HG03064 (cell line): ENCODE measurements around the gene MIF.
"Not testable (repeated sequence)": the region's sequence is repeated elsewhere in the genome, so short reads cannot be mapped to it uniquely, and the experiment has no call there.

Experiments
- ATAC-seq: cut with Tn5 transposase; IDR thresholded peaks from one replicate; pipeline ENCODE4 v1.9.1; 2021; ENCODE audit warnings: low read depth; ENCODE audit not compliant: unreplicated experiment

MIF gene

DNA sequence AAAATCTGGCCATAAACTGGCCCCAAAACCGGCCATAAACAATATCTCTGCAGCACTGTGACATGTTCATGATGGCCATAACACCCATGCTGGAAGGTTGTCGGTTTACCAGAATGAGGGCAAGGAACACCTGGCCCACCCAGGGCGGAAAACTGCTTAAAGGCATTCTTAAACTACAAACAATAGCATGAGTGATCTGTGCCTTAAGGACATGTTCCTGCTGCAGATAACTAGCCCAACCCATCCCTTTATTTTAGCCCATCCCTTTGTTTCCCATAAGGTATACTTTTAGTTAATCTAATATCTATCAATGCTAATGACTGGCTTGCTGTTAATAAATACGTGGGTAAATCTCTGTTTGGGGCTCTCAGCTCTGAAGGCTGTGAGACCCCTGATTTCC is 6.0 kb downstream of the MIF start:
- not testable (repeated sequence) for ATAC-seq

DNA sequence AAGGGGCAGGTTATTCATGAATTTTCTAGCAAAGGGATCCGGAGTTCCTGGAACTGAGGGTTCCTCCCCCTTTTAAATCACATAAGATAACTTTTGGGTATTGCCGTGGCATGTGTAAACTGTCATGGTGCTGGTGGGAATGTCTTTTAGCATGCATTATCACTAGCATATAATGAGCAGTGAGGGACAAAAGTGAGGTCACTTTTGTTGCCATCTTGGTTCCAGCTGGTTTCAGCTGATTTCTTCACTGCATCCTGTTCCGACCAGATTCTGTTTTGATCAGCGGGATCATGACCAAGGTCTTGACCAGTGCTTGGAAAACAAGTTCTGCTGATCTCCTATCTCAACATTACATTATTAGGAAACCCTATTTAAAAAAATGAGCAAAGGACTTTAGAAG is 7.4 kb downstream of the MIF start:
- ATAC-seq: no peak

DNA sequence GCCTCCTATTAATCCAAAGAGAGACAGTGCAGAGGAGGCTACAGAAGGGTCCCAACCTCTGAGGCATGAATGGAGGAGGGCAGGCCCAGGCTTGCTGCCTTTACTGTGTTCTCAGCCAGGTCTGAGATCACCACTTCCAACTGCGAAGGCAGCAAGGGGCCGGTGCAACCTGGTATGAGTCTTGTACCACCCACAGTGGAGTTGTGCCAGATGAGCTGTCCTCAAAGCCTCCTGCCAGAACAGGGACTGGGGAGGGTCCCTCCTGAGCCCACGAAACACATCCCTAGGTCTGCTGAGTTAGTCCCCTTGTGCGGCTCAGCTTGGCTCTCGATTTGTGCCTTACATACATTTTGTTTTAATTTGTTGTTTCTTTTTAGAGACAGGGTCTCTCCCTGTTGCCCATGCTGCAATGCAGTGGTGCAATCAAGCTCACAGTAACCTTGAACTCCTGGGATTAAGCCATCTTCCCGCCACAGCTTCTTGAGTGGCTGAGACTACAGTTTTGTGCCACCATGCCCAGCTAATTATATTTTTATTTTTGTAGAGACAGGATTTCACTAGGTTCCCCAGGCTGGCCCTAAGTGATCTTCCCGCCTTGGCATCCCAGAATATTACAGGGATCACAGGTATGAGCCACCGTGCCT is 9.3 kb downstream of the MIF start:
- no peak for ATAC-seq

DNA sequence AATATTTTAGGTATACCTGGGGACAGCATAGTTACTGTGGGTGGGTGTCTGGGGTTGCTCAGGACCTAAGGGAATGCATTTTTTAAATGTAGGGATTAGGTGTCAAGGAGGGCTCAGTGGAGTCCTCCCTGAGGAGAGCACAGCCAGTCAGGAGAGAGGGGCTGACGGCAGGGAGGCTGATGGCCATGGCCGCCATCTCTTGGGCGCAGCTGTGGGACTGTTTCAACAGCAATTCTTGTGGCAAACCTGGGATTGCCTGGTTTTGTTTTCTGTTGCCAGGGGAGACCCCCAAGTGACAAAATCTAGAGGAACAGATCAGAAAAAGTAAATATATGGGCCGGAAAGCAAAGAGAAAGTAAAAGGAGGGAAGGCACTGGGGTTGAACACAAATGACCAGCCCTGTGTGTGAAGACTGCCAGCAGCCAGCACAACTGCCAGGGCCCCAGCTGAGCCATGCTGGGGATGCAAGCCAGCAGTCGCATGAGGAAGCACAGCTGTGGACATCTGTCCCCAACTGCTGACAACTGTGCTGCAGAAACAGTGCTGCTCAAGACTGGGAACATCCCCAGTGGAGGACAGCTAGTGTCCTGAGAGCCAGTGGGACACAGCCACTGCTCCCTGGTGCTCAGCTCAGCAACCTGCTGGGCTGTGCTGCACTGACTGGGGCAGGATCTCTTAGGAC is 10.5 kb downstream of the MIF start:
- no peak for ATAC-seq

DNA sequence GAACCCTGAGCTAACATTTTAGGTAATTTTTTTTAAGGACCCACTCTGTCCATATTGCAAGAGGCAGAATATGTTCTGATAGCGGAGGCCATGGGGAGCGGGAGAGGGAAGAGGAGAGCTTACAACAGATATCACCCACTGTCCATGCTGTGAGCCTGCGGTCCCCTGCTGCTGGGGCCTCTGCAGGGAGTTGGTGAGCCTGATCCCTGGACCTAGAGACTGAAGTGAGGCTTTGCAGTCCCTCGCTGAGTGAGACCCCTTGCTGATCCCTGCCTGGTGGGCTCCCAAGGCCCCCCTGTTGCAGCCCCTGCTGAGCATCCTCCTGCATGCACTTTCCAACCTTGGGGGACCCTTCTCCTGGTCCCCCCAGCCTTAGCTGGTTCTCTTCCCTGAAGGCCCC is 12.5 kb downstream of the MIF start:
- ATAC-seq: no peak

DNA sequence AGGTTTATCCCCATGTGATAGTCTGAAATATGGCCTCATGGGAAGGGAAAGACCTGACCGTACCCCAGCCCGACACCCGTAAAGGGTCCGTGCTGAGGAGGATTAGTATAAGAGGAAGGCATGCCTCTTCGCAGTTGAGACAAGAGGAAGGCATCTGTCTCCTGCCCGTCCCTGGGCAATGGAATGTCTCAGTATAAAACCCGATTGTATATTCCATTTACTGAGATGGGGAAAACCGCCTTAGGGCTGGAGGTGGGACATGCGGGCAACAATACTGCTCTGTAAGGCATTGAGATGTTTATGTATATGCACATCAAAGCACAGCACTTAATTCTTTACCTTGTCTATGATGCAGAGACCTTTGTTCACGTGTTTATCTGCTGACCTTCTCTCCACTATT is 13.2 kb downstream of the MIF start:
- ATAC-seq: not testable (repeated sequence)

DNA sequence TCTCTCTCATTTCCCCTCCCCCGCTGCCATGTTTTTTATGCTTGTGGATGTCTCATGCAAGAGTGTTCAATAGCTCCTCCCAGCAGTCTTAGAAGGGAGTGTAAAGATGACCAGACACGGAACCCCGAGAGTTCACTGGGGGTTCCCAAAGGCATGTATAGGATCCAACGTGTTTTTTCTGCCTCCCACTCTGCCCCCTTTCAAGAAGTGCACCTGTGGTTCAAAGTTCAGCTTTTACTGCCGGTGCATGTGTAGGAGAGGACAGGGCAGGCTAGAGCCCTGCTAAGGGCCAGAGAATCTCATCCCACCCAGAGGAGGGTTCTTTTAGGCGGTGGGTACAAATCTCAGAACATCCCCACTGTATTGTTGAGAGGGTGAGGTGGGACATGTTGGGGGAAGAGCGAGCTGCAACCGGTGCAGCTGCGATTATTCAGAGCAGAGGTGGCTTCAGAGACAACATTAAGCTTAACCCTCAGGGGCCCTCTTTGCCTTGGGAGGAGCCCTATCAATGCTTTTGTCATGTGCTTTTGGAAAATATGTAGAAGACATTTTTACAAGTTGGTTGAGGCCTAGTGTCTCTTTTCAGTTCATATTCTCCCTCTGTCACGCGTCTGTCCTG is 14.5 kb downstream of the MIF start:
- no peak for ATAC-seq

DNA sequence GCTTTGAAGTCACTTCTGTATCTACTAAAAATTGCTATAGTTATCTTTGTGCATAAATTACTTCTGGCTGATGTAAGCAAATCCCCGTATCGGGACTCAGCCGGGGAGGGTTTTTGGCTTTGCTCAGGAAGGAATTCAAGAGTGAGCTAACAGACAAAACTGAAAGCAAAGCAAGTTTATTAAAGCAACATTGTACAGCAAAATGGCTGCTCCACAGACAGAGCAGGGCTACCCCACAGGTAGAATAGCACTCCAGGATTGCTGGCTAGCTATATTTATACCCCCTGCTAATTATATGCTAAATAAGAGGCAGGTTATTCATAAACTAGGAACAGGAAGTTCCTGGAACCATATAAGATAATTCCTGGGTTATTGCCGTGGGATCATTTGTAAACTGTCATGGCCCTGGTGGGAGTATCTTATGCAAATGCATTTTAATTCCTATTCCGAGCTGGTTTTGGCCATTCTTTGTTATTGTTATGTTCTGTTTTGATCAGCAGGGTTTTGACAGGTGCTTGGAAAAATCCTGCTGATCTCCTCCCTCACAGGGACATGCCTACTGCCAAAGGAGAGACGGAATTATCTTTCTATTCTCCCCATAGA is 15.2 kb downstream of the MIF start:
- no peak for ATAC-seq

DNA sequence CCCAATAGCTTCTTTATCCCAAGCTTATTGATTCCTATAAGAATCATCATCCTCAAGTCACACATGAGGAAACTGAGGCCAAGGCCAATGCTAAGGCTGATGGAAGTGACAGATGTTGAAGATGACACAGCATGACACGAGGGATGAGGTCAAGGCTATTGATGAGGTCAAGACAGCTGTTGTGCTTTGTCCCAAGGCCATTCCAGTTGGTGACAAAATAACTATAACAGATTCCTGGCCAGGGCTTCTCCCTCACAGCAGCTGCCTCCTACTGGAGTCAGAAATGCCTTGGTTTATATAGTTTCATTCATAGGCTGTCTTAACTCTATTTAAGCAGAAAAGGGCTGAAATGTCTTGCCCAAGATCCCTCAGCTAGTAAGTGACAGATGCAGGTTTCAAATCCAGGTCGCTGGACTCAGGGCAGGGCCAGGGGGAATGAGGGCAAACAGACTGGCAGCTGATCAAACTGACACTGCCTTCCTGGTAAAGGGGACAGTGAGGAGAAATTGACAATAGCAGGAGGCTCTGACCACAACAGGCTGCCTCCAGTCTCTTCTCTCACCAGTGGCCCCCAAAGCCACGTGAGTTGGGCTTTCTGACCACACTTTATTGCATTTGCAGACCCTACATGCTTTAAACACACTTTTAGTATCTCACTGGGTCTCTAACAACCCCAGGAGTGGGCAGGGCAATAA is 16.5 kb downstream of the MIF start:
- no peak for ATAC-seq

DNA sequence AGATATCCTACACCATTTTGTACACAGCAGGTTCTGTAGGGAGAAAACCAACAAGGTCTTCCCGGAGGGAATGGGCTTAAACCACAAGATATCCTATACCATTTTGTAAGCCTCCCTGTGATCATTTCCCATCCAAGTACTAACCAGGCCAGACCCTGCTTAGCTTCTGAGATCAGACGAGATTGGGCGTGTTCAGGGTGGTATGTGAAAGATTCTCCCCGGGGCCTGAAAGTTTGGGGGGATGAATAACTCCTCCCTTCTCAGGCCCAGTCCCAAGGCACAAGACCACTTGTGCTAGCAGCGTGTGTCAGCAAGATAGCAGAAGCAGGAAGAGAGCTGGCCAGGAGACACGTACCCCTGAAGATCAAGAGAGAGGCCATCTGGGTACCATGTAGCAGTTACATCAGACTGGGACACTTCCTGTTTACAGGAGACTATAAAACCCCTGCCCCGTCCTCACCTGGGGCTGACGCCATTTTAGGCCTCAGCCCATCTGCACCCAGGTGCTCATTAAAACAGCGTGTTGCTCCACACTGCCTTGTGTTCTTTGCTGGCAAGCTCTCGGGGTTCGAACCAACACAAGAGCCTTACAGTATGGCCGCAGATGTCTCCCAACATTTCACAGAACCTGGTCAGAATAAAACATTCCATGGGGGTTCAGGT is 17.3 kb downstream of the MIF start:
- no peak for ATAC-seq

DNA sequence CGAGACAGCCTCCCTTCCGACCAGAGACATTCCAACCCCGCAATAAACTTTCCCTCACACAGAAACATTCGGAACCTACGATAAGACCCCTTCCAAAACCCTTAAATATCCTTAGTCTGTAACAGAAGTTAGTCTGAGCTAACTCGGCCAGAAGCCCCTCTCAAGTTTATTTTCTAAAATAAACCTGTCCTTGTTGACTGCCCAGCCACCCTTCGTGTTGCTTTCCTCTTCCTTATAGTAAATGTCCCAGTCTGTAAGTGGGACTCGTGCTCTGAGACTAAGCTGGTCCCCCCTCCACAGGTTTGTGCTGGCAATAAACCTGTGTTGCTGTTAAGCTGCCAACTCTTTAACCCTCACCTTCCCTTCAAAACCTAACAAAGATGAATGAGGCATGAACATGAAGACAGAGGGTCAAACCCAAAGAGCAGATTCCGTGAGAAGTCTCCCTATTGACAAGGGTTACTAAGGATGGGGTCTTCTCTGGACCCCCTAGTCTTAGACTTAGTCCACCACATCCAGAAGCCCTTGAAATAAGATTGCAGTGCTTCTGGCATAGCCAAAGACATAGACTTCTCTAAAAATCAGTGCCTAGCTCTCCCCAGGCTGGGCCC is 18.2 kb downstream of the MIF start:
- ATAC-seq: no peak

DNA sequence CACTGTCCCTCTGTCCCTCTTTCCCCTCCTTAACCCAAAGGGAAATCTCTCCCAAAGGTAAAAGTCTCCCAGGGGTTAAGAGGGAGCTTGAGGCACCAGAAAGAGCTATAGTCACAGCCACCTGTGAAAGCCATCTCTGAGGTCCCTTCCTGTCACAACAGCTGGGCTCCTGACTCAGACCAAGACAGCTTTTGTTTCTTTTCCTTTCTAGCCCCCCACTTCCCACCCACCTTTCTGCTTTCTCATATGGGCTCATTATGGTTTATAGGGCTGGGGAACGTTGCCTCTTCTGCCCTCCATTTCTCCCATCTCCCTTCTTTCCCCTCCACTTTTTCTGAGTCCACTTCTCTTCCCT is 19.1 kb downstream of the MIF start:
- peak; percentile 18 for ATAC-seq

DNA sequence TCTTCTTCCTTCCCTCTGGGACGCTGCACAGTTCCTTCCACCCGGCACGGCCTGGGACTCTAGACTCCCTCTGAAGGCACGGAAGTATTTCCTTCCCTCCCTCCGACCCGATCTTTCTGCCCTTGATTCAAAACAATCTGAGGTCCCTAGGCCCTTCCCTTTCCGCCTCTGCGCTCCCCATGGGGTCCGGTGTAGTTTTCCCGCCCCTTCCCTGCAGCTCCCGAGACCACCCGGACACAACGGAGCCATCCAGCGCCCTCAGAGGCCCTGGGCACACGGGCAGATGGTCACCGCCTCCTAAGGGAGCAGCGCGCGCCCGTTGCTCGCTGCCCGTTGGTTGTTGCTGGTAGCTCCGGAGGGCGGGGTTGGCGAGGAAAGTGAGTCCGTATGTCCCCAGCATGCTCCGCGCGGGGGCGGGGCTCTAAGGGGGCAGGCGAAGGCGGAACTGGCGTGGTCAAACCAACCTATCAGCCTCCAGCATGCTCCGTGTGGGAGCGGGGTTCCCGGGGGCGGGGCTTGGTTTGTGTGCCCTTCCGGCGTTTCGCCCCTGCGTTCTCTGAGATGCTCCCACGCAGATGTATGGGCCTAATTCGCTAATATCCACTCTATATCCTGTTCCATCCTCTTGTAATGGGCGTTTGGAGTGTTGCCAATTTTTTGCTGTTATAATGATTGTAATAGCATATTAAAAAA is 19.6 kb downstream of the MIF start:
- ATAC-seq: peak; percentile 83

DNA sequence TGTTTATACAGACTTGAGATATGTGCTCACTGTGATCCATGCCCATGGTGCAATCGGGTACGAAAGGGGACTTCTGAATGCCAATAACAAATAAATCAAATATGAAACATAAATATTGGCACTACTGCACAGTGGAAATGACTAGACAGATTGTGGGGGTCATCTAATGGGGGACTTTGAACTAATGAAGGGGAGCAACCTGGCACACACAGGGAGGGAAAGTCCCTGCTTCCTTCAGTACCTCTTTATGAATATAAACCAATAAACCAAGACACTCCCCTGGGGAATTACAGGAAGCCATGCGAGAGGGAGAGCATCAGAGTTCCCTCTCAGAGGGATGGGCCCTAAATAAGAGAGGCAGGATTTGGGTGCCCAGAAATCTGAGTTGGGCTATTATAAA is 21.1 kb downstream of the MIF start:
- no peak for ATAC-seq

DNA sequence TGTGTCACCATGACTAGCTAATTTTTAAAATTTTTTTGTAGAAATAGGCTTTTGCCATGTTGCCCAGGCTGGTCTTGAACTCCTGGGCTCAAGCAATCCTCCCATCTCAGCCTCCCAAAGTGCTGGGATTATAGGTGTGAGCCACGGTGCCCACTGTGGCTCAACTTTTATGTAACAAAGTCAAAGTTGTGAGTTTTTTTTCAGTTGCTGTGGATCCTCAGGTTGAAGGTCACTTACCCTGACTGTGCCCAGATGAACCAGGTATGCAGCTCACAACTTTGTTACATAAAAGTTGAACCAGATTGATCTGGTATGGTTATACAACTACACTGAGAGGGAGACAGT is 26.1 kb downstream of the MIF start:
- ATAC-seq: not testable (repeated sequence)

DNA sequence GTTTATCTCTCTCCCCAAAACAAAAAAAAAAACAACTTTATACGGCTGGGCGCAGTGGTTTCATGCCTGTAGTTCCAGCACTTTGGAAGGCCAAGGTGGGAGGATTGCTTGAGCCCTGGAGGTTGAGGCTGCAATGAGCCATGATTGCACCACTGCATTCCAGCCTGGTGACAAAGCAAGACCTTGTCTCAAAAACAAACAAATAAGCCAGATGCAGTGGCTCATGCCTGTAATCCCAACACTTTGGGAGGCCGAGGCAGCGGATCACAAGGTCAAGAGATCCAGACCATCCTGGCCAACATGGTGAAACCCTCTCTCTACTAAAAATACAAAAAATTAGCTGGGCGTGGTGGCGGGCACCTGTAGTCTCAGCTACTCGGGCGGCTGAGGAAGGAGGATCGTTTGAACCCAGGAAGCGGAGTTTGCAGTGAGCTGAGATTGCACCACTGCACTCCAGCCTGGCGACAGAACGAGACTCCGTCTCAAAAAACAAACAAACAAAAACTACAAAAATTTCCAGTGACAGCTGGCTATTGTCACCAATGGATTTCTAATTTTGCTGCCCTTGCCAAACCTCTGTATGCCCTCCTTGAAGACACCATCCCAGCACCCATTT is 27.5 kb downstream of the MIF start:
- ATAC-seq: not testable (repeated sequence)

DNA sequence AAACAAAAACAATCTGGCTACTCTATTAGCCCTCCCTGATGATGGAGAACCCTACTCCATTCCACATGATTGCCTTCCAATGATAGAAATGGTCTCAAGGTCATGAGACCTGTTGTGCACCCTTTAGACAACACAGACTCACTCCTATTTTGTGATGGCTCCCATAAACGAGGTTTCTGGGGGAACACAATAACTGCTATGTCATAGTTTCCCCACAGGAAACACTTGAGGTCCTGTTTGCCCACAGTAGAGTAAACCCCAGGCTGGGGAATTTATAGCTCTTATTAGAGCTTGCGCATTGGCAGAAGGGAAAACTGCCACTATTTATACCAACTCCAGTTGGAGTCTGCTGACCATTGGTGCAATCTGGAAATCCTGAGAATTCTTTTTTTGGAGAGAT is 28.7 kb downstream of the MIF start:
- no peak for ATAC-seq

DNA sequence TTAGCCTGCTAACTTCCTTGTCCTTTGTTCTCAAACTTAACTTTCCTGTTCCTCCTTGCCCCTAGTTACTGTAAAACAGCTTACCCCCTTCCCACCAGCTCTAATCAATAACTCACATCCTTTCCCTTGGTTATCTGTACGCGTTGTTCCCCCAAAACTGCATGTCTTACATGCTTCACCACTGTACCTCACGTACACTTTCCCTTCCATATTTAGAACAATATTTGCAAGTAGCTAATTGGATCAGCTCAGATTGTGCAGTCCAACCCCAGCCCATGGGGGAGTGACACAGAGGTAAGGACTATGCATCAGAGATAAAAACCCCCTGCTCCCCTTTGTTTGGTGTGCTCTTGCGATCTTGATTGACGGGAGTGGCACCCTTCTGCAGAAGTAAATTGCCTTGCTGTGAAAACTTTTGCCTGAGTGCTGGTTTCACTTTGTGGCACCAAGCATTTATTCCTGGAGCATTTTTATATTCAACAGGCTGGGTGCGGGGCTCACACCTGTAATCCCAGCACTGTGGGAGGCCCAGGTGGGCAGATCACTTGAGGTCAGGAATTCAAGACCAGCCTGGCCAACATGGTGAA is 30.9 kb downstream of the MIF start:
- no peak for ATAC-seq

DNA sequence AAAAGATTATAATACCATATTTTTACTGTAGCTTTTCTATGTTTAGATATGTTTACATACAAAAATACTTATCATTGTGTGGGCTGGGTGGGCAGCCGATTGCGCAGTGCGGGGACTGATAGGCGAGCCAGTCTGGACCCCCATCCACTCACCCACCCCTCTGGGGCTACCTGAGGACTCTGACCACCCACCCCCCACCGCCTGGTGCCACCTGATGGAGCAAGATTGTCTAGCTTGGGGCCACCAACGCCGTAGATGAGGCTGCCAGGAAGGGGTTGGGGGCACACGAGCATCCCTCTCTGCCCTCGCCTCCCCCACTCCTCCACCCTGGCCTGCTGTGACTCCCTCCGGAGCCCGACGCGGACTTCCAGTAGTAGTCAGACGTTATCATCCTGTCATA is 32.4 kb downstream of the MIF start:
- no peak for ATAC-seq
